ENCODE data around the gene ATP1A1.

GRCh38 chr1:116417678-116418077, 44.6 kb downstream of the ATP1A1 start:
- no peak for TF ChIP-seq CTCF (IDR thresholded peaks at IDR 0.05)
- TF ChIP-seq POLR2A (IDR thresholded peaks at IDR 0.05): no peak

All from ovary (tissue), 3 donors.